ENCODE measurements around the gene FBRSL1. TPM values are rescaled to one million over a fixed set of nuclear protein-coding genes. Genes with fewer than 3 reads are reported as not detected.

The FBRSL1 gene
- total RNA-seq, 1 experiment from 2014 or later = 124 TPM

GRCh38 chr12:132549059-132549458 lies 59.1 kb downstream of the FBRSL1 start:
- Histone ChIP-seq H3K27me3 (ENCODE audit: insufficient read depth, low read length) (no peaks in the 10 kb centered on the region), H3K9me2 (ENCODE audit: insufficient read depth) (no peaks in the 10 kb centered on the region), H3K27ac (ENCODE audit: low read depth, low read length) (no peak overlapping the region), H3K79me2 (ENCODE audit: insufficient read depth, low read length) (no peaks in the 10 kb centered on the region), H3K4me2 (ENCODE audit: low read length) (no peak overlapping the region), H4K20me1 (ENCODE audit: insufficient read depth) (no peaks in the 10 kb centered on the region), H2AFZ (ENCODE audit: low read depth, low read length, poor library complexity, severe bottlenecking) (no peak overlapping the region), H3K9me3 (ENCODE audit: control insufficient read depth in 1 of 2, insufficient read depth in 1 of 2, low read depth in 1 of 2, low read length in 2 of 2) (no peaks in the 10 kb centered on the region), H3K4me3 (replicated peaks in 1 of 2; ENCODE audit: low read depth in 1 of 2, low read length in 2 of 2) (no peak overlapping the region), H3K36me3 (ENCODE audit: control insufficient read depth in 1 of 2, insufficient read depth in 2 of 2, low read length in 2 of 2) (no peaks in the 10 kb centered on the region), H3K4me1 (ENCODE audit: control insufficient read depth in 1 of 2, insufficient read depth in 2 of 2, low read length in 2 of 2) (peaks cover under 1 to 3% of the 10 kb centered on the region in 2 experiments; a peak in 2 of 4 replicates), H3K9ac (ENCODE audit: low read length) (no peak overlapping the region)
- no peak for DNase-seq (ENCODE audit: low read depth, low spot score)
- ChIA-PET CTCF (no interaction called here), RAD21 (ENCODE audit: low non-redundant PET in 1 of 2, low total read pairs in 2 of 2, uncharacterized antibody in 2 of 2, unreplicated experiment in 2 of 2) (no interaction called here), POLR2A (no interaction called here)
- no TSS peak for BruUV-seq (replicated peaks)
- no peak for ATAC-seq
- intact Hi-C loops (cut with micrococcal nuclease) = no loop called here
- TF ChIP-seq SRF (IDR thresholded peaks at IDR 0.05; ENCODE audit: low read depth) (no peak), CBX3 (IDR thresholded peaks at IDR 0.05; ENCODE audit: low read depth) (no peak), ZFX (IDR thresholded peaks at IDR 0.05) (no peak), POLR2AphosphoS5 (IDR thresholded peaks at IDR 0.05; ENCODE audit: low read depth, low read length) (no peak), ATF3 (IDR thresholded peaks at IDR 0.05) (no peak), CEBPB (IDR thresholded peaks at IDR 0.05; ENCODE audit: low read depth) (no peak), ZBTB33 (IDR thresholded peaks at IDR 0.05; ENCODE audit: extremely low read depth, insufficient replicate concordance, low read length) (no peak), POLR2A (IDR thresholded peaks at IDR 0.05; ENCODE audit: borderline replicate concordance, extremely low read depth, insufficient read depth, insufficient read length) (no peak), YY1 (IDR thresholded peaks at IDR 0.05; ENCODE audit: extremely low read depth, insufficient replicate concordance, low read depth, low read length) (no peak)
